Fibroblast of mammary gland (primary cell): ENCODE data around the gene NAT9.
A peak's percentile ranks its signal among the peaks of the same experiment; 100 is the strongest.

ENCODE experiments used
- DNase-seq: peaks from one replicate; pipeline ENCODE4 v3.0.0-alpha.2; 2010; ENCODE audit warnings: low read depth
- H3K4me3 ChIP-seq: 2 replicates; pipeline ENCODE4 v1.5.1; 2011; ENCODE audit warnings: low read depth, mild to moderate bottlenecking, low read length, moderate library complexity; ENCODE audit not compliant: control insufficient read depth
- CTCF ChIP-seq: conservative IDR thresholded peaks from 2 replicates; pipeline ENCODE4 v1.5.1; 2011; ENCODE audit warnings: low read depth, low read length, inconsistent platforms; ENCODE audit not compliant: control insufficient read depth, insufficient read depth

Gene NAT9

GRCh38 chr17:74804683-74805082 lies 28.5 kb upstream of the NAT9 start:
- H3K4me3 ChIP-seq = no peak overlapping the region
- TF ChIP-seq CTCF = no peak
- no peak for DNase-seq

GRCh38 chr17:74803971-74804370 lies 27.8 kb upstream of the NAT9 start:
- no peak for DNase-seq
- H3K4me3 ChIP-seq = no peak overlapping the region
- no peak for TF ChIP-seq CTCF

GRCh38 chr17:74803388-74803930 lies 27.3 kb upstream of the NAT9 start:
- no peak for TF ChIP-seq CTCF
- H3K4me3 ChIP-seq = no peak overlapping the region
- DNase-seq = no peak

GRCh38 chr17:74801896-74802295 lies 25.8 kb upstream of the NAT9 start:
- no peak overlapping the region for H3K4me3 ChIP-seq
- TF ChIP-seq CTCF = no peak
- no peak for DNase-seq

- no peak overlapping the region for H3K4me3 ChIP-seq
- DNase-seq = no peak
- no peak for TF ChIP-seq CTCF
Observed at GRCh38 chr17:74800531-74800930, 24.4 kb upstream of the NAT9 start.

- no peak for DNase-seq
- H3K4me3 ChIP-seq = no peak overlapping the region
- TF ChIP-seq CTCF = no peak
Observed at GRCh38 chr17:74799097-74799496, 23.0 kb upstream of the NAT9 start.

- no peak for TF ChIP-seq CTCF
- no peak overlapping the region for H3K4me3 ChIP-seq
- peak; percentile 18 for DNase-seq
Observed at GRCh38 chr17:74798239-74798707, 22.1 kb upstream of the NAT9 start.
